ENCODE data around the gene PGAM2. TPM values are rescaled to one million over a fixed set of nuclear protein-coding genes. Genes with fewer than 3 reads are reported as not detected.

PGAM2 gene
- total RNA-seq, 4 donors from 2014 or later = 2.2 to 28.0 (median 9.1) TPM

- no peak for DNase-seq
- no peak overlapping the region for H3K4me3 ChIP-seq (replicated peaks in 1 of 3)
- no peak overlapping the region for H3K27ac ChIP-seq
- no peaks in the 10 kb centered on the region for H3K27me3 ChIP-seq
- no peaks in the 10 kb centered on the region for H3K9me3 ChIP-seq
- H3K4me1 ChIP-seq = no peaks in the 10 kb centered on the region
- WGBS, 2 donors = 95 to 97% methylated on average over 5 to 10 of the region's 11 CpGs
- intact Hi-C loops (cut with DNase I) = no loop called here
- peaks cover 66 to 75% of the 10 kb centered on the region in 2 donors for H3K36me3 ChIP-seq
- TF ChIP-seq POLR2A (IDR thresholded peaks at IDR 0.05) (no peak), CTCF (IDR thresholded peaks at IDR 0.05) (no peak)
Observed at GRCh38 chr7:44057181-44057848, 8.1 kb downstream of the PGAM2 start.

- no peak overlapping the region for H3K27ac ChIP-seq
- H3K4me3 ChIP-seq (replicated peaks in 1 of 3) = no peak overlapping the region
- H3K27me3 ChIP-seq = no peaks in the 10 kb centered on the region
- H3K9me3 ChIP-seq = no peaks in the 10 kb centered on the region
- TF ChIP-seq CTCF (IDR thresholded peaks at IDR 0.05) (no peak), POLR2A (IDR thresholded peaks at IDR 0.05) (no peak)
- no peaks in the 10 kb centered on the region for H3K4me1 ChIP-seq
- WGBS, 2 donors = 86 to 88% methylated on average over 5 to 7 of the region's 7 CpGs
- peaks cover 64 to 80% of the 10 kb centered on the region in 2 donors for H3K36me3 ChIP-seq
- intact Hi-C loops (cut with DNase I) = no loop called here
- DNase-seq = no peak
Observed at GRCh38 chr7:44056681-44057080, 8.7 kb downstream of the PGAM2 start.

GRCh38 chr7:44052771-44053365, 12.5 kb downstream of the PGAM2 start:
- 89 to 94% methylated on average over 12 of the region's 12 CpGs for WGBS, 2 donors

GRCh38 chr7:44051611-44052220, 13.7 kb downstream of the PGAM2 start:
- DNase-seq = no peak
- intact Hi-C loops (cut with DNase I) = no loop called here
- Histone ChIP-seq H3K27me3 (no peaks in the 10 kb centered on the region), H3K36me3 (peaks cover 40 to 47% of the 10 kb centered on the region in 2 donors), H3K27ac (no peak overlapping the region), H3K4me1 (no peaks in the 10 kb centered on the region), H3K4me3 (replicated peaks in 1 of 3) (no peak overlapping the region), H3K9me3 (no peaks in the 10 kb centered on the region)
- 94 to 100% methylated on average over 5 of the region's 5 CpGs for WGBS, 2 donors
- TF ChIP-seq POLR2A (IDR thresholded peaks at IDR 0.05) = no peak
- TF ChIP-seq CTCF (IDR thresholded peaks at IDR 0.05) = no peak

More at GRCh38 chr7:44052771-44053365, 12.5 kb downstream of the PGAM2 start:
- no peak overlapping the region for H3K27ac ChIP-seq
- no peaks in the 10 kb centered on the region for H3K9me3 ChIP-seq
- H3K4me1 ChIP-seq = no peaks in the 10 kb centered on the region
- DNase-seq = no peak
- H3K27me3 ChIP-seq = no peaks in the 10 kb centered on the region
- intact Hi-C loops (cut with DNase I) = no loop called here
- H3K36me3 ChIP-seq = peaks cover 52 to 58% of the 10 kb centered on the region in 2 donors
- H3K4me3 ChIP-seq (replicated peaks in 1 of 3) = no peak overlapping the region
- TF ChIP-seq CTCF (IDR thresholded peaks at IDR 0.05) = no peak
- no peak for TF ChIP-seq POLR2A (IDR thresholded peaks at IDR 0.05)

Data from thyroid gland (tissue), 4 donors.